GM21528 (cell line): ENCODE results near the gene PGA4.
"Not testable (repeated sequence)": the region's sequence is repeated elsewhere in the genome, so short reads cannot be mapped to it uniquely, and the experiment has no call there.

Experiments used
- ATAC-seq: cut with Tn5 transposase; IDR thresholded peaks from one replicate; pipeline ENCODE4 v1.9.1; 2021; ENCODE audit warnings: mild to moderate bottlenecking, moderate library complexity; ENCODE audit not compliant: unreplicated experiment, low FRiP score

Gene PGA4

GRCh38 chr11:61248071-61248470 lies 25.9 kb downstream of the PGA4 start:
- ATAC-seq = not testable (repeated sequence)

GRCh38 chr11:61249201-61249600 lies 27.1 kb downstream of the PGA4 start:
- ATAC-seq = not testable (repeated sequence)

- not testable (repeated sequence) for ATAC-seq
Observed at GRCh38 chr11:61250796-61251765, 28.9 kb downstream of the PGA4 start.

GRCh38 chr11:61252332-61252731 lies 30.2 kb downstream of the PGA4 start:
- ATAC-seq = not testable (repeated sequence)

GRCh38 chr11:61254403-61255025 lies 32.4 kb downstream of the PGA4 start:
- no peak for ATAC-seq

GRCh38 chr11:61256710-61257482 lies 34.7 kb downstream of the PGA4 start:
- ATAC-seq = no peak

GRCh38 chr11:61258546-61258945 lies 36.4 kb downstream of the PGA4 start:
- no peak for ATAC-seq

GRCh38 chr11:61259363-61259762 lies 37.2 kb downstream of the PGA4 start:
- ATAC-seq = no peak

GRCh38 chr11:61264371-61264770 lies 42.2 kb downstream of the PGA4 start:
- no peak for ATAC-seq

GRCh38 chr11:61264795-61265194 lies 42.6 kb downstream of the PGA4 start:
- ATAC-seq = no peak

- no peak for ATAC-seq
Observed at GRCh38 chr11:61265357-61265756, 43.2 kb downstream of the PGA4 start.

GRCh38 chr11:61266602-61267001 lies 44.5 kb downstream of the PGA4 start:
- no peak for ATAC-seq

GRCh38 chr11:61267437-61267841 lies 45.3 kb downstream of the PGA4 start:
- ATAC-seq = no peak

- ATAC-seq = no peak
Observed at GRCh38 chr11:61268588-61269250, 46.6 kb downstream of the PGA4 start.

GRCh38 chr11:61270354-61271076 lies 48.4 kb downstream of the PGA4 start:
- ATAC-seq = no peak

GRCh38 chr11:61272731-61273130 lies 50.6 kb downstream of the PGA4 start:
- no peak for ATAC-seq

GRCh38 chr11:61273178-61274078 lies 51.3 kb downstream of the PGA4 start:
- ATAC-seq = no peak

- no peak for ATAC-seq
Observed at GRCh38 chr11:61274084-61274483, 51.9 kb downstream of the PGA4 start.

GRCh38 chr11:61275191-61275590 lies 53.0 kb downstream of the PGA4 start:
- no peak for ATAC-seq
